Stimulated activated CD4-positive, alpha-beta T cell treated with anti-CD3 and anti-CD28 coated beads, Interleukin-2, amount 100 ng/mL, for 24 hours (primary cell): ENCODE data around the gene RNF32.
"Not testable (repeated sequence)": the region's sequence is repeated elsewhere in the genome, so short reads cannot be mapped to it uniquely, and the experiment has no call there.

ENCODE experiments used
- DNase-seq, 2 donors: peaks; one replicate each; pipeline ENCODE4 v3.0.0-alpha.2; 2020

The RNF32 gene

DNA sequence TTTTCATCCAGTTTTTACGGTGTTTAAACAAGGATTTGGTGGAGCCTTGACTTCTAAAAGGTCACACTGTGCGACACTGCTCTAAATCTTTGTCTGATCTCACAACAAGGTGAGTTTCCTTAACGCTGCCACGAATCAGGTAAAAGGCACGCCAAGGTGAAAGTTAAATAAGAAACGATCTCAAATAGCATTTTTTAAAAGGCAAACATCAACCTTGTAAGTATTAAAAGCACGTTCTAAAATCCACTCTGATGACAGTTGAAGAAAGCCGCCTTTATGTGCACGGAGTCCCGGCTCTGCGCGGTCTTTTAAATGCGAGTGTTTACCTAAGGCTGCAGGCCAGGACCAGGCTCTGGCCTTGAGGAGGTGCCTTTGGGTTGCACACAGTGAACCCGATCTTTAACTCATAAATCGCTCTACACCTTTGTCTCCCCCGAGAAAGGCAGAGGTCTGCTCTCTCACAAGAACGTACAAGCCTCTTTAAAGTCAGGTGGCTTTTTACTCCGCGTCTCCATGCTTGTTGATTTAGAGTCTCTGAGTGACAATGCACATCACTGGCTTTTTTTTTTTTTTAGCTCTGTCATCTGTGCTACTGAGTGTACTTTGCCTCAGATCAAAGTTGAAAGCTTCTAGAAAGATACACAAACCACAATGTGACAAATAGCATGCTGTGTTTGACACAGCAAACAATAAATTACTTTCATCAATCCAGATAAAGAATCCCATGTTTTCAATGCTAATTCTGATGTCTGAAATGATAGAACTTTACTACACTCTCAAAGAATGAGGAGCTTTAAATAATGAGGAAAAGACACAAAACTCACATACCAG is 25.9 kb upstream of the RNF32 start:
- no peak for DNase-seq

DNA sequence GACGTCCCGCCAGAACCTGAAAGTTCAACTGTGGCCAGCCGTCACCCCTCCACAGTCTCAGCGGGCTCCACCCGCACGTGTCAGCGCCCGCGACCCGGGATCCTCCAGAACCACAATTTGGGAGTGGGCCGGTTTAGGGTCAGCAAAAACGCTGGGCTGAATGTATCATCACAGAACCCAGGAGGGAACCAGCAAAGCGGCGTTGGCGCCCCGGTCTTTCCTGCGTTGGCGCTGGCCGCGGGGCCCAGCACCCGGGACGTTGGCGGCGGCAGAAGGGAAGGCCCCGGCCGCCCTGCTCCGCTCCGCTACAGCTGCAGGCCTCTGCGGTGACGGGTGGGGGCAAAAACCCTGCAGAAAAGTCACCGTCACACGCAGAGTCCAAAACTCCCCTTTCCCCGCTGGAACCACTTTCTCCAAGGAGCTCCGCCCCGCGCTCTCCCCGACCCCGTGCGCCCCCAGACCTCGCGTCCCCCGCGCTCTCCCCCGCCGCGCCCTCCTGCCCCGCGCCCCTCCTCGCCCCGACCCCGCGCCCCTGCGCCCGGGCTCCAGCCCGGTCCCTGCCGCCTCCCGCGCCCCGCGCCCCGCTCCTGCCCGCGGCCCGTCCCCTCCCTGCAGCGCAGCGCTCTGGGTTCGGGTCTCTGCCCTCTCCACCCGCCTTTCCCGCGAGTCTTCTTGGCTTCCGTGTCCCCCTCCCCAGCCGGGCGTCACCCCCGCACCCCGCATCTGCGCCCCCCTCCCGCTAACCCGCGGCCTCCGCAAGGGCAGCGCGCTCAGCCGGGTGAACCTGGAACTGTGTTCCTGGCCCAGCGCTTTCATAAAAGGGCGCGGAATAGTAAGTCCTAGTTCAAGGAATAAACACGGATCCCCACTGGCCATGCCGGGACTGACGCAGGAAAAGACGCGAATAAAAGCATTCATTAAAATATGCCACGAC is 24.0 kb upstream of the RNF32 start:
- DNase-seq = peak in 1 of 2 donors; percentile 39

DNA sequence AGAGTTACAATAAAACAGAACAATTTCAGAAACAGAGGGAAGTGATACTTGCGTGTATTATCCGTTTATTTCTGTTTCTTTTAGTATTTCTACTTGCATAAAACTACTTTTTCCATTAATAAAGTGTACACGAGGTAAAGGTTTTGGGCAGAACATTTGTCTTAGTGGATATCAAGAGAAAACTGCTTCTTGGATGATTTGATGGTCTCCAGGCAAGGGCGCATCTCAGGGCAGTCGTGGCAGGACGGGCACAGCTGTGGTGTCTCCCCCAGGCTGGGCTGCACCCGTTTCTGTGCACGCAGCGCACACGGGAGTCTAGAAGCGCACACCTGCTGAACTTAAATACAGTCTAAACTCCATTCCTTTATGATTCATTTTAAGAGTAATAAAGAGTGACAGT is 23.4 kb upstream of the RNF32 start:
- no peak for DNase-seq

DNA sequence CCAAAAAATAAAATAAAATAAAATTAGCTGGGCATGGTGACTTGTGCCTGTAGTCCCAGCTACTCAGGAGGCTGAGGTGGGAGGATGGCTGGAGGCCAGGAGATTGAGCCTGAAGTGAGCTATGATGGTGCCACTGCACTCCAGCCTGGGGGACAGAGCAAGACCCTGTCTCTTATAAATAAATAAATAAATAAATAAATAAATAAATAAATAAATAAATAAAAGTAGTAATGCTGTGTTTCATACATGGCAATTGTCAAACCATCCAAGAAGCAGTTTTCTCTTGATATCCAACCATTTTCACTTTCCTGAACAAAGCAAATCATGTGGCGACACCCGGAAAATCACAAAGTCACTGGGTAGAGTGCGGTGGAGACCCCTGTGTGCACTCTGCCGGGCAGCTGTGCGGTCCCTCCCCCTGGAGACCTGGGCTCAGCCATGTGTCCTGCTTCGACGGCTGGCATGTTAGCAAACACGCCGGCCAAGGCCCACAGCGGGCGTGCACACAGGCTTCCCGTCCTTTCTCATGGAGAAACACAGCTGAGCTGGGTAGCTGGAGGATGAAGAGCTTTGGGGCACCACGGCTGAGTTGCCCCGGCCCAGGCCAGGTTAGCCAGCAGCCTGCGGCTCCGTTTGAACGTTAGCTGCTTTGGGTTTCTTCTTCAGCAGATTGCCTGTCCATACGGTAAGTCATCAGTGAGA is 22.3 kb upstream of the RNF32 start:
- DNase-seq = no peak

DNA sequence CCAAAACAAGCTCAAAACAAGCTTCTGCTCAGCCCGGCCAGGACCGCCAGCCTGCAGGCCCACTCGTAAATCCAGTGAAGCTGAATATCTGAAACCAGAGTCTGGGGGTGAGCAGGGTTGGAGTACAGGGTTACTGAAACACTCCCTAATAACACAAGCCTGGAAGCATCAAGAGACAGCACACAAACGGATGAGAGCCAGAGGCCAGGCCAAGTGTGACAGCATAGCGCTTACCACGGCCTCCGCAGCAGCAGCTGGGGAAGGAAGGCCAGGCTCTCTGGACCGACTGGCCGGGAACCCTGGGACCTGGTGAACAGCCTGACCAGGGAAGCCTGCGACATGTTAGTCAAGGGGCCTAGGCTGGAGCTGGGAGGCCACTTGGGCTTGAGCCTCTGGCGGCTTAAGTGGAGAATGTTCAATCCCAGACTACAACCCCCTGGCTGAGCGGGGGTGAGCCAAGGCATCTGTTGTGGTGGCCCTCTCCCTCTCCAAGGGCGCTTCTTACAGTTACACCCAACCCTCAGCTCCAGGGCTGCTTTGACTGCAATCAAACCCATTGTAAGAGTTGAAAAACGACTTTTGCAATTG is 21.7 kb upstream of the RNF32 start:
- DNase-seq = no peak

DNA sequence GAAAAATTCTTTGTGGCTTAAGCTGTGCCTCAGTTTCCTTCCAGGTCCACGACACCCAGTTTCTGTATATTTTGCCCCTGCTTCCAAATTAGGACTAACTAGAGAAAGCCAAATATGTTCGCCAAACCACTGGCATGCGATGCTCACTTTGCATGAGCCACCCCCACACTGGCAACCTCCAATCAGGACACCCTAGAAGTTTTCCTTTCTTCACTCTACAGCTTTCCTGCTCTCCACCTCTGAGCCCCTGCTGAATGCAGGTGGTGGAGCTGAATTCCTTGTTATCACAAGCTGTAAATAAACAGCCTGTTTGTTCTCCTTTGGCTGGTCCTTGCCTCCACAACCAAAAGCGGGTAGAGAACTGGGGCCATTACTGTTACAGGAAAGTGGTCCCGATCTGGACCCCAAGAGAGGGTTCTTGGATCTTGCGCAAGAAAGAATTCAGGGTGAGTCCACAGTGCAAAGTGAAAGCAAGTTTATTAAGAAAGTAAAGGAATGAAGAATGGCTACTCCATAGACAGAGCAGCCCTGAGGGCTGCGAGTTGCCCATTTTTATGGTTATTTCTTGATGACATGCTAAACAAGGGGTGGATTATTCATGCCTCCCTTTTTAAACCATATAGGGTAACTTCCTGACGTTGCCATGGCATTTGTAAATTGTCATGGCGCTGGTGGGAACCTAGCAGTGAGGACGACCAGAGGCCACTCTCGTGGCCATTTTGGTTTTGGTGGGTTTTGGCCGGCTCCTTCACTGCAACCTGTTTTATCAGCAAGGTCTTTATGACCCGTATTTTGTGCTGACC is 20.9 kb upstream of the RNF32 start:
- DNase-seq = not testable (repeated sequence)

DNA sequence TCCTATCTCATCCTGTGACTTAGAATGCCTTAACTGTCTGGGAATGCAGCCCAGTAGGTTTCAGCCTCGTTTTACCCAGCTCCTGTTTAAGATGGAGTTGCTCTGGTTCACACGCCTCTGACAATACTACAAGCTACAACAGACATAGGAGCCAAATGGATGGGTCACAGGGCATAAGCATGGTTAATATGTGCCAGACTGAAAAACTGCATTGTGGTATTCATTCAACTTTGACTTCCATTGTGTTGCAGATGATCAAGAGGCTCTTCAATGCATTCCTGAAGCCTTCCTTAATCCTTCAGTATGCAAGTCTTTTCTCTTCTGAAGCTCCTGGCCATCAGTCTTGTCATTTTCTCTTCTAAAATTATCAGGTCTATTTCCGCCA is 20.3 kb upstream of the RNF32 start:
- no peak for DNase-seq

DNA sequence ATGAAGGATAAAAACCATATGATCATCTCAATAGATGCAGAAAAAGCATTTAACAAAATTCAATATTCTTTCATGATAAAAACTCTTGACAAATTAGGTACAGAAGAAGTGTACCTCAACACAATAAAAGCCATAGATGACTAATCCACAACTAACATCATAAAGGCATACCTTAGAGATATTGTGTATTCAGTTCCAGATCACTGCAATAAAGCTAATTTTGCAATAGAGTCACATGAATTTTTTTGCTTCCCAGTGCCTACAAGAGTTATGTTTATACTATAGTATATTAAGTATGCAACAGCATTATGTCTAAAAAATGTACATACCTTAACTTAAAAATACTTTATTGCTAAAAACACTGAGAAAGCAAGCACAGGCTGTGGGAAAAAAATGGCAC is 18.9 kb upstream of the RNF32 start:
- DNase-seq = no peak

DNA sequence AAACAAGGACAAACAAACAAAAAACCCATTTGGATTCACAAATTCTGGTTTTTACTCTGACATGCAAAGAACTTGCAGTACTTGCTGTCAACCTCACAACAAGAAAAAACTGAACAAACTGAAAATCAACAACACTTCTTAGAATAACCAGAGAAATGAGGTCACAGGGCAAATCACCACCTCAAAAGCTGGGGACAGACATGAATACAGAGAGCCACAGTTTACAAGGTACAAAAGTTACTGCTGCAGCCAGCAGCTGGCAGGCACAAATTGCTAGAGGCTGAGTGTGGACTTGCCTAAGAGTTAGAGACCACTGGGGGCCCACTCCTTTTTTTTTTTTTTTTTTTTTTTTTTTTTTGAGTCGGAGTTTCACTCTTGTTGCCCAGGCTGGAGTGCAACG is 15.0 kb upstream of the RNF32 start:
- no peak for DNase-seq

DNA sequence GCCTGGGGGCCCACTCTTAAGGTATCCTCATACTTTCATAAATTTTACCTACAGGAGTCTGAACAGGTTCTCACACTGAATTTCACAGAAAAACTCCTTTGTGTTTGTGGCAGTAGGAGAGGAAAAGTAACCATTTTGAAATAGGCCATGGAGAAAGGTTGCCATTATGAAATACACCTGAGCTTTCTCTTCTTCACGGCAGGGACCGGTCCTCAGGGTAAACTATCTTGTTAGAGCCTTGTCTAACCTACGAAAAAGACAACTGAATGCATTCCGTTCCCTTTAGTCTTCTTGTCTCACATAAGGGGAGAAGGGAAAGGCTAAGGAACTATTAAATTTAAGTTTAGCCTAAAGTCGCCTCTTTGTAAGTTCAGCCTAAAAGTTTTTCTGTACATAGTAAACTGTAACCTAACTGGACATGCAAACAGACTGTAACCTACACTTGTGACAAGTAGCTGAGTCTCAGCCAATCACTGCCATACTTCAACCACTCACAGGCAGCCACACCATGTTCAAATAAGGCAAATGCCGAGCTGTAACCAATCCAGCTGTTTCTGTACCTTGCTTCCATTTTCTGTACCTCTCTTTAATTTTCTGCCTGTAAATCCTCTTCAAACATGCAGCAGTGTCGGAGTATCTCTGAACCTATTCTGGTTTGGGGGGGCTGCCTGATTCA is 14.2 kb upstream of the RNF32 start:
- no peak for DNase-seq

DNA sequence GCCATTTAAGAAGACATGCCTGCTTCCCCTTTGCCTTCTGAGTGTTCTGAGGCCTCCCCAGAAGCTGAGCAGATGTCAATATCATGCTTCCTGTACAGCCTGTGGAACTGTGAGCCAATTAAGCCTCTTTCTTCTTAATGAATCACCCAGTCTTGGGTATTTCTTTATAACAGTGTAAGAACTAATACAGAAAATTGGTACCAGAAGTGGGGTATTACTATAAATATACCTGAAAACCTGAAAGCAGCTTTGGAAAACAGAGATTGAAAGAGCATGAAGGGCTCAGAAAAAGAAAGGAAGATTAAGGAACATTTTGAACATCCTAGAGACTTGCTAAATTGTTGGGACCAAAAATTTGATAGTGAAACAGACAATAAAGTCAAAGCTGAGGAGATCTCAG is 12.0 kb upstream of the RNF32 start:
- DNase-seq = no peak

DNA sequence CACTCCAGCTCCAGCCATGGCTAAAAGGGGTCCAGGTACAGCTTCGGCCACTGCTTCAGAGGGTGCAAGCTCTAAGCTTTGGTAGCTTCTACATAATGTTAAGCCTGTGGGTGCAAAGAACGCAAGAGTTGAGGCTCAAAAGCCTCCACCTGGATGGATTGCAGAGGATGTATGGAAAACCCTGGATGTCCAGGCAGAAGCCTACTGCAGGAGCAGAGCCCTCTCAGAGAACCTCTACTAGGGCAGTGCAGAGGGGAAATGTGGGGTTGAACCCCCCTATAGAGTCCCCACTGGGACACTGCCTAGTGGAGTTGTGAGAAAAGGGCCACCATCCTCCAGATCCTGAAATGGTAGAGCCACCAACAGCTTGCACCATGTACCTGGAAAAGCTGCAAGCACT is 10.7 kb upstream of the RNF32 start:
- DNase-seq = no peak

DNA sequence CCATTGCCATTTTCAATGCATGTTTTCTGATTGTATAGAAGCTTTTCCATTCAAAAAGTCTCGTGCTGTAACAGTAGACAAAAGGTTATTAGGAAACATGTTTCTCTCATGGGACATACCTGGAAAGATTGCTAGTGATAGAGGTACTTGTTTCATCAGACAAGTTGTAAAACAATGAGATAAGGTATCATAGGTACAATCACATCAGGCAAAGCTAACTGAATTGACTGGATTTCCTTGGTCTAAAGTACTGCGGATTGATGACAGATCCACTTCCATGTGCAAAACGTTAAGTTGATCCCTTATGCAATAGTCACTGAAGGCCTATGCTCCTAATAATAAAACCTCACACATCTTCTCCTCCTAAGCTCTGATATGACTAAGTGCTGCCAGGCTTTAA is 6.5 kb upstream of the RNF32 start:
- DNase-seq = no peak

DNA sequence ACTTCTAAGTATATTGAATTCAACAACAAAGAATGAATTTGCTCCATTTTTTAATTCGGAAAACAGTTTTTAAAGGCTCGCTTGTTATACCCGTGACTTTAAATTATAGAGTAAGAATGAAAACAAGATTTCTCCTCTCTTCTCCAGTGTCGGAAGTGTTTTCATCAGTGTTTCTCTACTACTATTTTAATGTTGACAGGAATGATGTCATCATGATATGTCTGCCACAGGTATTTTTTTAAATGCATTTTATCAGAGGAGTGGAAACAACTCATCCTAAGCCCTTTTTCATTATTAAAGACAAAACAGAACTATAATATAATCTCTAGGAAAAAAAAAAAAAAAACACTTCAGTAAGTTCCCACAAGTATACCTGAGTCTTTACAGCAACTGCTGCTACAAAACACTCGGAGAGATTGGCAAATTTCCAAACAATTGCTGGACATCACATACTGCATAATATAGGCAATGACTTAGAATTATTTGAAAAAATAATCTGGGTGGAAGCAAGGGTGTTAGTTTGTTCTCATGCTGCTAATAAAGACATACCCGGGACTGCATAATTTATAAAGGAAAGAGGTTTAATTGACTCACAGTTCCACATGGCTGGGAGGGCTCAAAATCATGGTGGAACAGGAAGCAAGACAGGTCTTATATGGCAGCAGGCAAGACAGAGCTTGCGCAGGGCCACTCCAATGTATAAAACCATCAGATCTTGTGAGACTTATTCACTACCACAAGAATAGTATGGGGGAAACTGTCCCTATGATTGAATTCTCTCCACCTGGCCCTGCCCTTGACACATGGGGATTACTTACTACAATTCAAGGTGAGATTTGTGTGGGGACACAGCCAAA is 4.8 kb upstream of the RNF32 start:
- no peak for DNase-seq

DNA sequence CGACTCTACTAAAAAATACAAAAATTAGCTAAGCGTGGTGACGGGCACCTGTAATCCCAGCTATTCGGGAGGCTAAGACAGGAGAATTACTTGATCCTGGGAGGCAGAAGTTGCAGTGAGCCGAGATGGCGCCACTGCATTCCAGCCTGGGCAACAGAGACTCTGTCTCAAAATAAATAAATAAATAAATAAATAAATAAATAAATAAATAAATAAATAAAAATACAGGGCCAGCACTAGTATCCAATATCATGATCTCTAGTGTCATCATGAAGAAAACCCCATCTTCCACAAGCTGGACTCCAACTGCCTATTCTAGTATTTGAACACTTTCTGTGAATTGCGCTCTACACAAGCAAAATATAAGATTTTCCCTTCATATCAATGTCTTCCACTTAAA is 3.5 kb upstream of the RNF32 start:
- not testable (repeated sequence) for DNase-seq

DNA sequence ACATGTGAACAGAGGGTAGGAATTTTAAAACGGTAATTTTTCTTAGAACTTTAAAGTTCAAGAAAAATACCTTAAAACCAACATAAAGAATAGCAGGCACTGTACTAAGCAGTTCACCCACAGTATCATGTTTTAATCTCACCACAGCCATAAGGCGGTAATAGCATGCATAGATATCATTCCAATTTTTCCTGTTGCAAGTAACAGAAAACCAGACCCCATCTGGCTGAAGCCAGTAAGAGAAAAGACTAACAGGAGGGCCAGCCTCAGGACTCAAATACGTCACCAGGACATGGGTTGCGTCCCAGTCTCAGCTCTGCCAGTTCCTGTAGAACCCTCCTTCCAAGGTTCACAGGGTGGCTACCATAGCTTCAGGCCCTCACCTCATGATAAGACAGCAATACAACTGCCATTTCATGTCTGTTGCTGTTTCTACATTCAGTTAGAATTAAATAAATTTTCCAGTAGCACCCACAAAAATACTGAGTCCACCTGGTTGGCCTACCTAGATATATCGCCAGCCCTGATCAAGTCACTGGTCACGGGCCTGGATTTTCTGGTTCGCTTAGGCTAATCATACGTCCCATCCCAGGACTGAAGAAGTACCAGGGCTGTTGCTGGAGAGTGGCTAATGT is 2.0 kb upstream of the RNF32 start:
- no peak for DNase-seq

DNA sequence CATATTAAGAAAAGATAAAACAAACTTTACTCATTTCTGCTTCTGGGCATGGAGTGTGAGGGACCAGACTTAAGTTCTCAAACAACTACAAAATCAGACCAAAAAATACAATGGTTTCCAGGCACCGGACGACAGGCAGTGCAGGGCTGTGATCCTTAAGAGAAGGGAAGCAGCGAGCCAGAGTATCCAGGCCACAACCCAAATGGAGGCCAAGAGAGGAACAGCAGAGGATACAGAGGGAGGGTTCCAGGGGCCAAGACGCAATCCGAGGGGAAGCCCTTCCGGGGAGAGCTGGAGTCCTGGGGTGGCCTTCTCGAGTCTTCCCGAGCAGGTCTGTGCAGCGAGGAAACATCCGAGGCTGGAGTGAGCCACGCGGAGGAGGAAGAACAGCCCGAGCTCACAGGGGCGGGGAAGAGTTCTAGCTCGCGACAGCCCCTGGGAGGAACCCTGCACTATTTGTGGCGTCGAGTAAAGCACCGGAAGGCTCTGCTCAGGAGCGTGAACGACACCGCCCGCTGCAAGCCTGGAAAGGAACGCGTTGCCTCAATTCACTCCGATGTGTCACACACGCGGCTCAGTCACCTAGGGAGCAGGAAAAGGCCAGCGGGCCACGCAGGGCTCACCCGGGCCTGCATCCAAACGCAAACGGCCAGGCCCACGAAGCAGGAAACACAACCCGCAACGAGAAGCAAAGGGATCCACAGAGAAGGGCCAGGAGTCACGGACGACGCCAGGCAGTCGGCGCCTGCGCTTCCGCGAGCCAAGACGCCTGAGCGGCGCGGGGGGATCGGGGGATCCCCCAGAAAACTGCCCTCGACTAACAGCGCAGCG is 933 bp upstream of the RNF32 start:
- no peak for DNase-seq

DNA sequence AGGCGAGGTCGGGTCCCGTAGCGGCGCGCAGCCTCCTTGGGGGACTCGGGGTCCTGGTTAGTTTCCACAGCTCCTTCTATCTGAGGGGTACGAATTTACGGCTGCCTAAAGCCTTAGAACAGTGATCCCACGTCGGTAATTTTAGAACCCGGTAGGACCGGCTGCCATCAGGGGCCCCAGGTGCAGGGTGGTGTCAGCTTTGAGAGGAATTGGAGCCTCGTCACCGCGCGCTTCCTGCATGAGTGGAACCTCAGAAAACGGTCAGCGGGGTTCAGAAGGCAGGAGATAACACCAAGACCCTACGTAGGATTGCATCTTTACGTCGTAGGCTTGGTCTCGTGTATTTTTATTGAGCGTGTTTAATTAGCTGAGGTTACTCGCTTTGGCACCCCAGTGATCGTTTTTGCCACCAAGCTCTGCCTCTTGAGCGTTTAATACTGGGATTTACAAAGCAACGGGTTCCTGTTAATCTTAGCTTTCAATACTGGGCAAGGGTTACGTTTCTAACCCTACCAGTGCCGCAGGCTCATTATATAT is 443 bp downstream of the RNF32 start:
- DNase-seq = peak; percentile 49 to 68
